ENCODE measurements around the gene ZNF414.

- no peak for TF ChIP-seq EZH2 (IDR thresholded peaks at IDR 0.05; ENCODE audit: insufficient read depth, poor library complexity, severe bottlenecking)
- no peak for TF ChIP-seq EZH2phosphoT487 (IDR thresholded peaks at IDR 0.05; ENCODE audit: insufficient read depth, low read depth)
Measured at GRCh38 chr19:8460516-8461298, 53.3 kb downstream of the ZNF414 start.
